Adrenal gland (tissue), 5 donors: ENCODE results near the gene EXOC5.

Experiments
- POLR2A ChIP-seq, 2 donors: fragments of 450-650 bp; IDR thresholded peaks; one replicate each; pipeline ENCODE4 v1.6.1; 2017; ENCODE audit warnings: antibody characterized with exemption in 2 of 2, mild to moderate bottlenecking in 2 of 2, moderate library complexity in 1 of 2
- TF ChIP-seq, protein P1 (sequence below), 6 experiments: fragments of 450-650 bp in 4 of 6; fragments of 200-600 bp in 2 of 6; sonication (generic) in 1 of 6; IDR thresholded peaks; 1 replicate in 5 of 6; 2 replicates in 1 of 6; pipeline versions ENCODE4 v1.5.1 to v1.8.0; 2016 to 2021; ENCODE audit warnings: antibody characterized with exemption in 6 of 6, mild to moderate bottlenecking in 2 of 6, moderate library complexity in 1 of 6
- donor health status: DM: no; HTN: no; CAD: no.

DNA sequence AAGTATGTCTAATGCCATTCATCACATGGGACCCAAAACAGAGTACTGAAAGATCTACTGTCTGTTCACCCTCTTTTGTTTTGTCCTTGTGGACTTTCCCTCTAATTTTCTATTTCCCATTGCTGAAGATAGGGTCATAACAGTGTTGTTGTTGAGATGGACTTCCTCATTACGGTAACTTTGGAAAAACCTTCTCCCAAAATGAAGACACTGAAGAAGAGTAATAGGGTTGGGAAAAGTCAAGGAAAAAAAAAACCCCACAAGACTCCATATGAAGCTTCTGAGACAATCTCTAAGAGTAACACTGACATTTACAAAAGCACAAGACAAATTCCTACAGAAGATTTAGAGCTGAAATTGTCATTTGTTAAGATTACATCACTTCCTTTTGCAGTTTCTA lies 36.7 kb downstream of the EXOC5 start:
- TF ChIP-seq, protein P1, sequence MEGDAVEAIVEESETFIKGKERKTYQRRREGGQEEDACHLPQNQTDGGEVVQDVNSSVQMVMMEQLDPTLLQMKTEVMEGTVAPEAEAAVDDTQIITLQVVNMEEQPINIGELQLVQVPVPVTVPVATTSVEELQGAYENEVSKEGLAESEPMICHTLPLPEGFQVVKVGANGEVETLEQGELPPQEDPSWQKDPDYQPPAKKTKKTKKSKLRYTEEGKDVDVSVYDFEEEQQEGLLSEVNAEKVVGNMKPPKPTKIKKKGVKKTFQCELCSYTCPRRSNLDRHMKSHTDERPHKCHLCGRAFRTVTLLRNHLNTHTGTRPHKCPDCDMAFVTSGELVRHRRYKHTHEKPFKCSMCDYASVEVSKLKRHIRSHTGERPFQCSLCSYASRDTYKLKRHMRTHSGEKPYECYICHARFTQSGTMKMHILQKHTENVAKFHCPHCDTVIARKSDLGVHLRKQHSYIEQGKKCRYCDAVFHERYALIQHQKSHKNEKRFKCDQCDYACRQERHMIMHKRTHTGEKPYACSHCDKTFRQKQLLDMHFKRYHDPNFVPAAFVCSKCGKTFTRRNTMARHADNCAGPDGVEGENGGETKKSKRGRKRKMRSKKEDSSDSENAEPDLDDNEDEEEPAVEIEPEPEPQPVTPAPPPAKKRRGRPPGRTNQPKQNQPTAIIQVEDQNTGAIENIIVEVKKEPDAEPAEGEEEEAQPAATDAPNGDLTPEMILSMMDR (IDR thresholded peaks at IDR 0.05) = no peak
- no peak for TF ChIP-seq POLR2A (IDR thresholded peaks at IDR 0.05)
